T-helper 2 cell treated with Interferon-gamma antibody and Interleukin-4, amounts not matched to agents 5 μg/mL and 100 μg/mL, for 36 hours (primary cell): ENCODE results near the gene MCRIP1.

ENCODE experiments used
- DNase-seq: peaks from one replicate; pipeline ENCODE4 v3.0.0; 2021; ENCODE audit warnings: low spot score
- H3K27ac Mint-ChIP-seq: one replicate; pipeline ENCODE4 v1.8.0; 2021; ENCODE audit warnings: mild to moderate bottlenecking, mixed read lengths
- H3K27me3 Mint-ChIP-seq: one replicate; pipeline ENCODE4 v1.8.0; 2021; ENCODE audit warnings: low read depth, mixed read lengths
- H3K36me3 Mint-ChIP-seq: one replicate; pipeline ENCODE4 v1.8.0; 2021; ENCODE audit warnings: low read depth, mixed read lengths
- H3K4me1 Mint-ChIP-seq: one replicate; pipeline ENCODE4 v1.8.0; 2021; ENCODE audit warnings: low read depth, mixed read lengths
- H3K4me3 Mint-ChIP-seq: one replicate; pipeline ENCODE4 v1.8.0; 2022; ENCODE audit warnings: mild to moderate bottlenecking, moderate library complexity, mixed read lengths
- H3K9me3 Mint-ChIP-seq: one replicate; pipeline ENCODE4 v1.8.0; 2021; ENCODE audit warnings: mixed read lengths

Gene MCRIP1

GRCh38 chr17:81812571-81813370, 20.3 kb downstream of the MCRIP1 start:
- Mint-ChIP-seq H3K27me3 (peaks cover 12% of the 10 kb centered on the region), H3K27ac (no peak overlapping the region), H3K9me3 (no peaks in the 10 kb centered on the region), H3K4me3 (no peak overlapping the region), H3K4me1 (no peaks in the 10 kb centered on the region), H3K36me3 (no peaks in the 10 kb centered on the region)
- DNase-seq: no peak

GRCh38 chr17:81811705-81812570, 21.2 kb downstream of the MCRIP1 start:
- no peak overlapping the region for H3K27ac Mint-ChIP-seq

GRCh38 chr17:81810892-81811704, 22.0 kb downstream of the MCRIP1 start:
- DNase-seq: no peak
- Mint-ChIP-seq H3K36me3 (no peaks in the 10 kb centered on the region), H3K27me3 (peaks cover 3% of the 10 kb centered on the region), H3K4me3 (no peak overlapping the region), H3K27ac (no peak overlapping the region), H3K9me3 (no peaks in the 10 kb centered on the region), H3K4me1 (no peaks in the 10 kb centered on the region)

More at GRCh38 chr17:81811705-81812570, 21.2 kb downstream of the MCRIP1 start:
- no peaks in the 10 kb centered on the region for H3K9me3 Mint-ChIP-seq
- H3K36me3 Mint-ChIP-seq: no peaks in the 10 kb centered on the region
- no peak overlapping the region for H3K4me3 Mint-ChIP-seq
- DNase-seq: no peak
- H3K27me3 Mint-ChIP-seq: peaks cover 8% of the 10 kb centered on the region
- H3K4me1 Mint-ChIP-seq: no peaks in the 10 kb centered on the region

- DNase-seq: no peak
- no peak overlapping the region for H3K4me3 Mint-ChIP-seq
- peaks cover 2% of the 10 kb centered on the region for H3K27me3 Mint-ChIP-seq
- no peaks in the 10 kb centered on the region for H3K9me3 Mint-ChIP-seq
- no peaks in the 10 kb centered on the region for H3K4me1 Mint-ChIP-seq
- H3K27ac Mint-ChIP-seq: no peak overlapping the region
- H3K36me3 Mint-ChIP-seq: no peaks in the 10 kb centered on the region
Measured at GRCh38 chr17:81810476-81810875, 22.6 kb downstream of the MCRIP1 start.

- Mint-ChIP-seq H3K4me3 (no peak overlapping the region), H3K4me1 (no peaks in the 10 kb centered on the region), H3K27me3 (peaks cover 5% of the 10 kb centered on the region), H3K27ac (no peak overlapping the region), H3K36me3 (no peaks in the 10 kb centered on the region), H3K9me3 (no peaks in the 10 kb centered on the region)
- DNase-seq: no peak
Measured at GRCh38 chr17:81809556-81809998, 23.5 kb downstream of the MCRIP1 start.

- no peaks in the 10 kb centered on the region for H3K36me3 Mint-ChIP-seq
- no peak overlapping the region for H3K4me3 Mint-ChIP-seq
- H3K27me3 Mint-ChIP-seq: peaks cover 5% of the 10 kb centered on the region
- no peak for DNase-seq
- no peak overlapping the region for H3K27ac Mint-ChIP-seq
- no peaks in the 10 kb centered on the region for H3K4me1 Mint-ChIP-seq
- no peaks in the 10 kb centered on the region for H3K9me3 Mint-ChIP-seq
Measured at GRCh38 chr17:81808778-81809555, 24.1 kb downstream of the MCRIP1 start.

- Mint-ChIP-seq H3K9me3 (no peaks in the 10 kb centered on the region), H3K27ac (no peak overlapping the region), H3K4me1 (no peaks in the 10 kb centered on the region), H3K27me3 (peaks cover 12% of the 10 kb centered on the region), H3K4me3 (no peak overlapping the region), H3K36me3 (no peaks in the 10 kb centered on the region)
- DNase-seq: no peak
Measured at GRCh38 chr17:81807839-81808238, 25.3 kb downstream of the MCRIP1 start.

- no peak overlapping the region for H3K27ac Mint-ChIP-seq
- DNase-seq: no peak
- H3K9me3 Mint-ChIP-seq: no peaks in the 10 kb centered on the region
- no peak overlapping the region for H3K4me3 Mint-ChIP-seq
- H3K36me3 Mint-ChIP-seq: no peaks in the 10 kb centered on the region
- no peaks in the 10 kb centered on the region for H3K4me1 Mint-ChIP-seq
- peaks cover 18% of the 10 kb centered on the region for H3K27me3 Mint-ChIP-seq
Measured at GRCh38 chr17:81807210-81807719, 25.8 kb downstream of the MCRIP1 start.

GRCh38 chr17:81806461-81807209, 26.5 kb downstream of the MCRIP1 start:
- H3K9me3 Mint-ChIP-seq: no peaks in the 10 kb centered on the region
- DNase-seq: no peak
- peaks cover 24% of the 10 kb centered on the region for H3K27me3 Mint-ChIP-seq
- H3K36me3 Mint-ChIP-seq: no peaks in the 10 kb centered on the region
- no peaks in the 10 kb centered on the region for H3K4me1 Mint-ChIP-seq
- no peak overlapping the region for H3K27ac Mint-ChIP-seq
- no peak overlapping the region for H3K4me3 Mint-ChIP-seq

- H3K27ac Mint-ChIP-seq: no peak overlapping the region
- no peaks in the 10 kb centered on the region for H3K36me3 Mint-ChIP-seq
- no peaks in the 10 kb centered on the region for H3K9me3 Mint-ChIP-seq
- DNase-seq: no peak
- H3K4me3 Mint-ChIP-seq: no peak overlapping the region
- peaks cover 30% of the 10 kb centered on the region for H3K27me3 Mint-ChIP-seq
- H3K4me1 Mint-ChIP-seq: no peaks in the 10 kb centered on the region
Measured at GRCh38 chr17:81805707-81806460, 27.2 kb downstream of the MCRIP1 start.

GRCh38 chr17:81804559-81805399, 28.3 kb downstream of the MCRIP1 start:
- Mint-ChIP-seq H3K9me3 (no peaks in the 10 kb centered on the region), H3K36me3 (no peaks in the 10 kb centered on the region), H3K27me3 (peaks cover 34% of the 10 kb centered on the region), H3K4me1 (no peaks in the 10 kb centered on the region), H3K4me3 (no peak overlapping the region), H3K27ac (no peak overlapping the region)
- DNase-seq: no peak
